Thyroid gland (tissue), 4 donors: ENCODE data around the gene KCNE1. TPM values are rescaled to one million over a fixed set of nuclear protein-coding genes. Genes with fewer than 3 reads are reported as not detected.

Source experiments
- small RNA-seq: library from RNA; depleted of rRNA; stranded (forward); fragments of <200 nt; gene quantifications from one replicate; pipeline ENCODE3, GENCODE V24; 2016
- total RNA-seq, 4 donors: library from RNA; depleted of rRNA; stranded (reverse); fragments of >200 nt; gene quantifications; one replicate each; pipeline ENCODE4 v1.2.3, GENCODE V29; 2016

The KCNE1 gene
- total RNA-seq, 4 donors from 2014 or later, result 0.33 to 2.6 (median 1.5) TPM

Small RNA genes lying within 50 kb of the gene (small RNA-seq; reads per million reads assigned to genes)
- gene RF00614, result not detected

Other genes starting within 250 kb of the KCNE1 start
- gene KCNE2, start 148.2 kb downstream of the KCNE1 start, total RNA-seq, result under 1 TPM in 1 of 4 donors, not detected in 3; 0.78 TPM
- 10 to 100 TPM in 2 of 4 donors, 1 to 10 TPM in 2; 1.5 to 64.1 (median 12.0) TPM for gene SMIM11, start 136.7 kb downstream of the KCNE1 start, total RNA-seq
- gene SMIM34, start 88.3 kb downstream of the KCNE1 start, total RNA-seq, result not detected
- gene RCAN1, start 102.9 kb upstream of the KCNE1 start, total RNA-seq, result 10 to 100 TPM; 24.5 to 32.7 (median 29.0) TPM
- gene CLIC6, start 156.8 kb upstream of the KCNE1 start, total RNA-seq, result 10 to 100 TPM in 2 of 4 donors, 1 to 10 TPM in 2; 3.9 to 23.9 (median 8.0) TPM